Body of pancreas (tissue), 4 donors: ENCODE measurements around the gene RAB11FIP5. TPM values are rescaled to one million over a fixed set of nuclear protein-coding genes. Genes with fewer than 3 reads are reported as not detected.

ENCODE experiments used
- ATAC-seq: fragments of 150-250 bp; one replicate; pipeline ENCODE4 v1.9.1; 2016
- DNase-seq, 4 donors: peaks; one replicate each; pipeline ENCODE4 v3.0.0-alpha.2; 2019
- H3K27ac ChIP-seq, 4 donors: fragments of 200-600 bp; sonication (generic); 1 replicate in 3 of 4; 2 replicates in 1 of 4; pipeline versions ENCODE4 v1.5.1 to v1.6.1; 2016 to 2019; ENCODE audit warnings: mild to moderate bottlenecking in 1 of 4, mixed read lengths in 1 of 4, moderate library complexity in 1 of 4
- H3K27me3 ChIP-seq, 2 donors: fragments of 200-600 bp; sonication (generic); one replicate each; pipeline ENCODE4 v1.6.0; 2016; ENCODE audit warnings: mild to moderate bottlenecking in 1 of 2
- H3K36me3 ChIP-seq, 2 donors: fragments of 200-600 bp; sonication (generic); replicated peaks in 1 of 2; 2 replicates each; pipeline ENCODE4 v1.5.1; 2016; ENCODE audit warnings: low read depth in 2 of 2; ENCODE audit not compliant: insufficient read depth in 1 of 2
- H3K4me1 ChIP-seq: fragments of 200-600 bp; sonication (generic); one replicate; pipeline ENCODE4 v1.6.0; 2016
- H3K4me3 ChIP-seq, 2 donors: fragments of 200-600 bp; sonication (generic); 1 replicate in 1 of 2; 2 replicates in 1 of 2; pipeline ENCODE4 v1.5.1; 2016 to 2019
- H3K9me3 ChIP-seq, 3 donors: fragments of 200-600 bp; sonication (generic); 1 replicate in 2 of 3; 2 replicates in 1 of 3; pipeline ENCODE4 v1.5.1; 2016
- CTCF ChIP-seq, 7 experiments: fragments of 450-650 bp in 4 of 7; fragments of 200-600 bp in 3 of 7; sonication (generic) in 3 of 7; IDR thresholded peaks; one replicate each; pipeline ENCODE4 v1.5.1; 2016 to 2019; ENCODE audit warnings: antibody characterized with exemption in 7 of 7
- POLR2A ChIP-seq, 3 donors: fragments of 450-650 bp; IDR thresholded peaks; one replicate each; pipeline ENCODE4 v1.6.1; 2016; ENCODE audit warnings: antibody characterized with exemption in 3 of 3, mild to moderate bottlenecking in 2 of 3
- WGBS, 2 donors: methylation state at CpG; one replicate each; pipeline ENCODE4 v1.1.5; 2017; 5-methylcytosine and 5-hydroxymethylcytosine counted together
- intact Hi-C: fragments of 100-400 bp; cut with DNase I; formaldehyde crosslinking; loops from one replicate; pipeline ENCODE4 v1.15.1; 2023
- total RNA-seq, 2 donors: library from RNA; depleted of rRNA; stranded (reverse); fragments of >200 nt; gene quantifications; one replicate each; pipeline ENCODE4 v1.1.0, GENCODE V29; 2016

The RAB11FIP5 gene
- total RNA-seq, 2 donors from 2014 or later: 19.2 to 39.6 TPM

GRCh38 chr2:73081181-73081671, 31.5 kb downstream of the RAB11FIP5 start:
- Histone ChIP-seq H3K9me3 (no peaks in the 10 kb centered on the region), H3K27ac (no peak overlapping the region), H3K4me1 (peaks cover 16% of the 10 kb centered on the region), H3K36me3 (no peaks in the 10 kb centered on the region), H3K4me3 (no peak overlapping the region), H3K27me3 (no peaks in the 10 kb centered on the region)
- intact Hi-C loops: no loop called here
- TF ChIP-seq POLR2A (IDR thresholded peaks at IDR 0.05) (no peak), CTCF (IDR thresholded peaks at IDR 0.05) (no peak)
- no peak for DNase-seq
- no peak for ATAC-seq
- 75 to 91% methylated on average over 16 of the region's 16 CpGs for WGBS, 2 donors

GRCh38 chr2:73080321-73081131, 32.2 kb downstream of the RAB11FIP5 start:
- intact Hi-C loops: no loop called here

GRCh38 chr2:73079636-73080035, 33.1 kb downstream of the RAB11FIP5 start:
- Histone ChIP-seq H3K27me3 (no peaks in the 10 kb centered on the region), H3K9me3 (no peaks in the 10 kb centered on the region), H3K27ac (no peak overlapping the region), H3K36me3 (no peaks in the 10 kb centered on the region), H3K4me3 (no peak overlapping the region), H3K4me1 (peaks cover 5% of the 10 kb centered on the region)
- intact Hi-C loops: no loop called here
- DNase-seq (no peak), ATAC-seq (no peak)
- 83 to 88% methylated on average over 8 to 9 of the region's 9 CpGs for WGBS, 2 donors
- no peak for TF ChIP-seq CTCF (IDR thresholded peaks at IDR 0.05)
- no peak for TF ChIP-seq POLR2A (IDR thresholded peaks at IDR 0.05)

More at GRCh38 chr2:73080321-73081131, 32.2 kb downstream of the RAB11FIP5 start:
- Histone ChIP-seq H3K9me3 (no peaks in the 10 kb centered on the region), H3K27ac (no peak overlapping the region), H3K36me3 (no peaks in the 10 kb centered on the region), H3K4me1 (peaks cover 13% of the 10 kb centered on the region), H3K4me3 (no peak overlapping the region), H3K27me3 (no peaks in the 10 kb centered on the region)
- WGBS, 2 donors: 86 to 87% methylated on average over 18 to 31 of the region's 31 CpGs
- DNase-seq (no peak), ATAC-seq (no peak)
- TF ChIP-seq CTCF (IDR thresholded peaks at IDR 0.05): no peak
- no peak for TF ChIP-seq POLR2A (IDR thresholded peaks at IDR 0.05)

- Histone ChIP-seq H3K4me1 (no peaks in the 10 kb centered on the region), H3K27ac (no peak overlapping the region), H3K27me3 (no peaks in the 10 kb centered on the region), H3K4me3 (no peak overlapping the region), H3K36me3 (no peaks in the 10 kb centered on the region), H3K9me3 (no peaks in the 10 kb centered on the region)
- DNase-seq: no peak
- intact Hi-C loops: no loop called here
- ATAC-seq: no peak
- WGBS, 2 donors: 87 to 90% methylated on average over 13 of the region's 13 CpGs
- TF ChIP-seq POLR2A (IDR thresholded peaks at IDR 0.05) (no peak), CTCF (IDR thresholded peaks at IDR 0.05) (no peak)
Observed at GRCh38 chr2:73078457-73079411, 34.0 kb downstream of the RAB11FIP5 start.
